Medulla oblongata (tissue), 1 donor: ENCODE data around the gene PDHX.

Experiments used
- DNase-seq: peaks from one replicate; pipeline ENCODE4 v3.0.0-alpha.2; 2015; ENCODE audit errors: extremely low spot score

Gene PDHX

DNA sequence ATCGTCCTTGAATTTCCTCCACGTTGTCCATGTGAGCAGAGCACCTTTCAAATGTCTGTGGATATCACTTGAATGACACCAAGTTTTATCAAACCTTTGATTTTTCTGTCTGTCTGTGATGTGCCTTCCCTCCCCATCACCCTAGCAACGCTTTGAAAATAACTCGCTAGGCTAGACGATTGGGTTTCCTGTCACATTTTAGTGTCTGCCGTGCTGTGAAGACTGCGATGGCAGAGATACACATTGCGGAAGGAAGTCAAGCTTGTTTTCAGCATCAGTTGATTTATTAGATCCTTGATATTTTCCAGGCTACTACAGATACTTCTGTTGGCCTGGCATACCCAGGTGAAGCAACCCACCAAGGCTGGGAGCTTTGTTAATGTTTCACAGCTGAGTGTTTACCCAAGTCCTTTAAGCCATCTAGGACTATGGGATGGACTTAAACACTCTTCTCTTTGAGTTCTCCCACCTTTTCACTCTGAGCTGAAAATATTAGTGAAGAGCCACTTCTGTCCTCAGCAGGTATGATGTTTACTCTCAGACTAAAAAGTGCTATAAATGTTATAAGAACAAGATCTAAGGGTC is 128.9 kb downstream of the PDHX start:
- DNase-seq: peak; percentile 42
